ENCODE data around the gene CAVIN4. TPM values are rescaled to one million over a fixed set of nuclear protein-coding genes. Genes with fewer than 3 reads are reported as not detected.

The CAVIN4 gene
- total RNA-seq, 1 experiment from 2014 or later: 7.1 TPM

- Mint-ChIP-seq H3K9me3 (no peaks in the 10 kb centered on the region), H3K27ac (no peak overlapping the region), H3K27me3 (ENCODE audit: low read depth) (no peaks in the 10 kb centered on the region; the same call in 1 of the 2 replicates), H3K4me3 (peak overlapping the region; percentile 64), H3K4me1 (peaks cover 44% of the 10 kb centered on the region), H3K36me3 (no peaks in the 10 kb centered on the region)
- DNase-seq (ENCODE audit: low spot score) (no peak), ATAC-seq (no peak)
- ChIA-PET CTCF (interaction anchor here (1.8 kb wide), 1 partner anchor 272 kb away, joined by 4 read pairs; no protein-coding TSS in a partner anchor), POLR2A (no interaction called here)
- TF ChIP-seq TCF7 (CRISPR knock-in tag; IDR thresholded peaks at IDR 0.05; ENCODE audit: low read depth): no peak
- no peak for TF ChIP-seq PRRX2 (CRISPR knock-in tag; IDR thresholded peaks at IDR 0.05)
- no peak for TF ChIP-seq GTF2I (CRISPR knock-in tag; conservative IDR thresholded peaks at IDR 0.05)
- TF ChIP-seq NFE2L1 (CRISPR knock-in tag; IDR thresholded peaks at IDR 0.05): no peak
- TF ChIP-seq ELF4 (CRISPR knock-in tag; IDR thresholded peaks at IDR 0.05; ENCODE audit: low read depth): no peak
- TF ChIP-seq OVOL2 (CRISPR knock-in tag; IDR thresholded peaks at IDR 0.05; ENCODE audit: borderline replicate concordance): no peak
- TF ChIP-seq CBFB (CRISPR knock-in tag; IDR thresholded peaks at IDR 0.05; ENCODE audit: low read depth): no peak
- no peak for TF ChIP-seq TP53 (CRISPR knock-in tag; IDR thresholded peaks at IDR 0.05)
- TF ChIP-seq, protein P1, sequence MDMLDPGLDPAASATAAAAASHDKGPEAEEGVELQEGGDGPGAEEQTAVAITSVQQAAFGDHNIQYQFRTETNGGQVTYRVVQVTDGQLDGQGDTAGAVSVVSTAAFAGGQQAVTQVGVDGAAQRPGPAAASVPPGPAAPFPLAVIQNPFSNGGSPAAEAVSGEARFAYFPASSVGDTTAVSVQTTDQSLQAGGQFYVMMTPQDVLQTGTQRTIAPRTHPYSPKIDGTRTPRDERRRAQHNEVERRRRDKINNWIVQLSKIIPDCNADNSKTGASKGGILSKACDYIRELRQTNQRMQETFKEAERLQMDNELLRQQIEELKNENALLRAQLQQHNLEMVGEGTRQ (CRISPR knock-in tag; IDR thresholded peaks at IDR 0.05): no peak
- no peak for TF ChIP-seq SOX15 (CRISPR knock-in tag; IDR thresholded peaks at IDR 0.05)
- TF ChIP-seq ATF2 (CRISPR knock-in tag; IDR thresholded peaks at IDR 0.05; ENCODE audit: borderline replicate concordance, low read depth): no peak
- TF ChIP-seq ZNF121 (CRISPR knock-in tag; IDR thresholded peaks at IDR 0.05): no peak
- no peak for TF ChIP-seq ZNF138 (CRISPR knock-in tag; conservative IDR thresholded peaks at IDR 0.05)
- no peak for TF ChIP-seq RELA (CRISPR knock-in tag; IDR thresholded peaks at IDR 0.05; ENCODE audit: borderline replicate concordance)
- TF ChIP-seq CREM (CRISPR knock-in tag; IDR thresholded peaks at IDR 0.05): no peak
- no peak for TF ChIP-seq ETV6 (CRISPR knock-in tag; IDR thresholded peaks at IDR 0.05)
- no peak for TF ChIP-seq NR3C1 (CRISPR knock-in tag; conservative IDR thresholded peaks at IDR 0.05; ENCODE audit: low read depth)
- TF ChIP-seq ZNF219 (CRISPR knock-in tag; IDR thresholded peaks at IDR 0.05; ENCODE audit: borderline replicate concordance): no peak
- no peak for TF ChIP-seq NFATC4 (CRISPR knock-in tag; IDR thresholded peaks at IDR 0.05)
- no peak for TF ChIP-seq FOXK1 (CRISPR knock-in tag; IDR thresholded peaks at IDR 0.05)
Measured at GRCh38 chr9:100597236-100597635, 19.4 kb downstream of the CAVIN4 start.

DNA sequence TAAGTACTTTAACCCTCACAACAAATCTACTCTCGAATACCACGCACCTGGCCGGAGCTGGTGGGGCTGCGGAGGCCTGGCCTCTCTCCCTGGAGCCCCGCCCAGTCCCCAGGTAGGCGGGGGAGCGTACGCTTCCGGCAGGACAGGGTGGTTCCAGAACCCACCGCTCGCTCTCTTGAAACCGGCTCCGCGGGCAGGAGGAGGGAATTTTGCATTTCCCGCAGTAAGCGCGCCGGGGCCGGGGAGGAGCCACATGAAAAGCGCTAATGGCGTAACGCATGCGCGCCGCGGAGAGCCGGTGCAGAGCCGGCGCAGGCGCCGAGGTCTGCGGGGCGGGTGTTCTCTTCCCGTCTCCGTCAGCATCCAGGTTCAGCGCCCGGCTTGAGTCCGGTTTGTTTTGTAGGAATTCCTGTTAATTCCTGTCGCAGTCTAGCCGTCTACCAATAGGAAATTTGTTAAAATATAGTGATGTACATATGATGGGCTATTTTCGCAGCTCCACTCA is 20.8 kb downstream of the CAVIN4 start:
- peak; percentile 97 for DNase-seq (ENCODE audit: low spot score)
- H3K27me3 Mint-ChIP-seq (ENCODE audit: low read depth): no peaks in the 10 kb centered on the region; the same call in 1 of the 2 replicates
- ChIA-PET CTCF (interaction anchor here (1.0 to 6.2 kb wide), 7 partner anchors 20 to 713 kb away, joined by 3 to 69 read pairs (median 5); no protein-coding TSS in a partner anchor), POLR2A (no interaction called here)
- H3K4me1 Mint-ChIP-seq: peaks cover 51% of the 10 kb centered on the region
- peak overlapping the region; percentile 64 for H3K4me3 Mint-ChIP-seq
- peak; percentile 92 for ATAC-seq
- H3K36me3 Mint-ChIP-seq: no peaks in the 10 kb centered on the region
- no peaks in the 10 kb centered on the region for H3K9me3 Mint-ChIP-seq
- H3K27ac Mint-ChIP-seq: peak overlapping the region; percentile 93
- TF ChIP-seq, protein P2, sequence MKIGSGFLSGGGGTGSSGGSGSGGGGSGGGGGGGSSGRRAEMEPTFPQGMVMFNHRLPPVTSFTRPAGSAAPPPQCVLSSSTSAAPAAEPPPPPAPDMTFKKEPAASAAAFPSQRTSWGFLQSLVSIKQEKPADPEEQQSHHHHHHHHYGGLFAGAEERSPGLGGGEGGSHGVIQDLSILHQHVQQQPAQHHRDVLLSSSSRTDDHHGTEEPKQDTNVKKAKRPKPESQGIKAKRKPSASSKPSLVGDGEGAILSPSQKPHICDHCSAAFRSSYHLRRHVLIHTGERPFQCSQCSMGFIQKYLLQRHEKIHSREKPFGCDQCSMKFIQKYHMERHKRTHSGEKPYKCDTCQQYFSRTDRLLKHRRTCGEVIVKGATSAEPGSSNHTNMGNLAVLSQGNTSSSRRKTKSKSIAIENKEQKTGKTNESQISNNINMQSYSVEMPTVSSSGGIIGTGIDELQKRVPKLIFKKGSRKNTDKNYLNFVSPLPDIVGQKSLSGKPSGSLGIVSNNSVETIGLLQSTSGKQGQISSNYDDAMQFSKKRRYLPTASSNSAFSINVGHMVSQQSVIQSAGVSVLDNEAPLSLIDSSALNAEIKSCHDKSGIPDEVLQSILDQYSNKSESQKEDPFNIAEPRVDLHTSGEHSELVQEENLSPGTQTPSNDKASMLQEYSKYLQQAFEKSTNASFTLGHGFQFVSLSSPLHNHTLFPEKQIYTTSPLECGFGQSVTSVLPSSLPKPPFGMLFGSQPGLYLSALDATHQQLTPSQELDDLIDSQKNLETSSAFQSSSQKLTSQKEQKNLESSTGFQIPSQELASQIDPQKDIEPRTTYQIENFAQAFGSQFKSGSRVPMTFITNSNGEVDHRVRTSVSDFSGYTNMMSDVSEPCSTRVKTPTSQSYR (CRISPR knock-in tag; IDR thresholded peaks at IDR 0.05): no peak
- no peak for TF ChIP-seq CREM (CRISPR knock-in tag; IDR thresholded peaks at IDR 0.05)
- TF ChIP-seq ZNF232 (CRISPR knock-in tag; IDR thresholded peaks at IDR 0.05): peak; percentile 14; the same call in 1 of the 2 replicates
- TF ChIP-seq SMAD3 (CRISPR knock-in tag; IDR thresholded peaks at IDR 0.05; ENCODE audit: borderline replicate concordance): no peak
- TF ChIP-seq SP1 (CRISPR knock-in tag; conservative IDR thresholded peaks at IDR 0.05): peak; percentile 81
- TF ChIP-seq FOXK1 (CRISPR knock-in tag; IDR thresholded peaks at IDR 0.05): 0 out of 2 replicates have a peak, but pooled peaks have one; percentile 44
- TF ChIP-seq ZNF671 (CRISPR knock-in tag; IDR thresholded peaks at IDR 0.05): no peak
- peak; percentile 26; the same call in 1 of the 2 replicates for TF ChIP-seq TEAD1 (CRISPR knock-in tag; IDR thresholded peaks at IDR 0.05)
- TF ChIP-seq, protein P3, sequence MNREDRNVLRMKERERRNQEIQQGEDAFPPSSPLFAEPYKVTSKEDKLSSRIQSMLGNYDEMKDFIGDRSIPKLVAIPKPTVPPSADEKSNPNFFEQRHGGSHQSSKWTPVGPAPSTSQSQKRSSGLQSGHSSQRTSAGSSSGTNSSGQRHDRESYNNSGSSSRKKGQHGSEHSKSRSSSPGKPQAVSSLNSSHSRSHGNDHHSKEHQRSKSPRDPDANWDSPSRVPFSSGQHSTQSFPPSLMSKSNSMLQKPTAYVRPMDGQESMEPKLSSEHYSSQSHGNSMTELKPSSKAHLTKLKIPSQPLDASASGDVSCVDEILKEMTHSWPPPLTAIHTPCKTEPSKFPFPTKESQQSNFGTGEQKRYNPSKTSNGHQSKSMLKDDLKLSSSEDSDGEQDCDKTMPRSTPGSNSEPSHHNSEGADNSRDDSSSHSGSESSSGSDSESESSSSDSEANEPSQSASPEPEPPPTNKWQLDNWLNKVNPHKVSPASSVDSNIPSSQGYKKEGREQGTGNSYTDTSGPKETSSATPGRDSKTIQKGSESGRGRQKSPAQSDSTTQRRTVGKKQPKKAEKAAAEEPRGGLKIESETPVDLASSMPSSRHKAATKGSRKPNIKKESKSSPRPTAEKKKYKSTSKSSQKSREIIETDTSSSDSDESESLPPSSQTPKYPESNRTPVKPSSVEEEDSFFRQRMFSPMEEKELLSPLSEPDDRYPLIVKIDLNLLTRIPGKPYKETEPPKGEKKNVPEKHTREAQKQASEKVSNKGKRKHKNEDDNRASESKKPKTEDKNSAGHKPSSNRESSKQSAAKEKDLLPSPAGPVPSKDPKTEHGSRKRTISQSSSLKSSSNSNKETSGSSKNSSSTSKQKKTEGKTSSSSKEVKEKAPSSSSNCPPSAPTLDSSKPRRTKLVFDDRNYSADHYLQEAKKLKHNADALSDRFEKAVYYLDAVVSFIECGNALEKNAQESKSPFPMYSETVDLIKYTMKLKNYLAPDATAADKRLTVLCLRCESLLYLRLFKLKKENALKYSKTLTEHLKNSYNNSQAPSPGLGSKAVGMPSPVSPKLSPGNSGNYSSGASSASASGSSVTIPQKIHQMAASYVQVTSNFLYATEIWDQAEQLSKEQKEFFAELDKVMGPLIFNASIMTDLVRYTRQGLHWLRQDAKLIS (CRISPR knock-in tag; IDR thresholded peaks at IDR 0.05; ENCODE audit: borderline replicate concordance): no peak
- TF ChIP-seq, protein P4, sequence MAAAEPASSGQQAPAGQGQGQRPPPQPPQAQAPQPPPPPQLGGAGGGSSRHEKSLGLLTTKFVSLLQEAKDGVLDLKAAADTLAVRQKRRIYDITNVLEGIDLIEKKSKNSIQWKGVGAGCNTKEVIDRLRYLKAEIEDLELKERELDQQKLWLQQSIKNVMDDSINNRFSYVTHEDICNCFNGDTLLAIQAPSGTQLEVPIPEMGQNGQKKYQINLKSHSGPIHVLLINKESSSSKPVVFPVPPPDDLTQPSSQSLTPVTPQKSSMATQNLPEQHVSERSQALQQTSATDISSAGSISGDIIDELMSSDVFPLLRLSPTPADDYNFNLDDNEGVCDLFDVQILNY (CRISPR knock-in tag; IDR thresholded peaks at IDR 0.05): 0 out of 2 replicates have a peak, but pooled peaks have one; percentile 56
- TF ChIP-seq GABPB1 (CRISPR knock-in tag; IDR thresholded peaks at IDR 0.05): peak; percentile 24; the same call in 1 of the 2 replicates
